Activated CD4-positive, alpha-beta T cell treated with anti-CD3 and anti-CD28 coated beads for 48 hours (primary cell): ENCODE results near the gene SKI.
"Not testable (repeated sequence)": the region's sequence is repeated elsewhere in the genome, so short reads cannot be mapped to it uniquely, and the experiment has no call there.

ENCODE experiments used
- DNase-seq: peaks from one replicate; pipeline ENCODE4 v3.0.0-alpha.2; 2020

The SKI gene

GRCh38 chr1:2231532-2232254 is 3.6 kb downstream of the SKI start:
- DNase-seq: peak; percentile 83

GRCh38 chr1:2232255-2232915 is 4.3 kb downstream of the SKI start:
- no peak for DNase-seq

GRCh38 chr1:2232916-2233438 is 4.9 kb downstream of the SKI start:
- DNase-seq: no peak

GRCh38 chr1:2233468-2233867 is 5.3 kb downstream of the SKI start:
- no peak for DNase-seq

GRCh38 chr1:2233997-2234761 is 6.1 kb downstream of the SKI start:
- DNase-seq: peak; percentile 67

GRCh38 chr1:2234762-2235113 is 6.6 kb downstream of the SKI start:
- DNase-seq: no peak

GRCh38 chr1:2235300-2235998 is 7.3 kb downstream of the SKI start:
- DNase-seq: no peak

- no peak for DNase-seq
Observed at GRCh38 chr1:2236695-2237677, 8.9 kb downstream of the SKI start.

- no peak for DNase-seq
Observed at GRCh38 chr1:2237773-2238172, 9.7 kb downstream of the SKI start.

- no peak for DNase-seq
Observed at GRCh38 chr1:2238361-2239012, 10.4 kb downstream of the SKI start.

- no peak for DNase-seq
Observed at GRCh38 chr1:2239013-2239370, 10.9 kb downstream of the SKI start.

- DNase-seq: no peak
Observed at GRCh38 chr1:2239384-2239985, 11.4 kb downstream of the SKI start.

GRCh38 chr1:2240270-2241156 is 12.4 kb downstream of the SKI start:
- peak; percentile 51 for DNase-seq

GRCh38 chr1:2241820-2242219 is 13.7 kb downstream of the SKI start:
- no peak for DNase-seq

- DNase-seq: no peak
Observed at GRCh38 chr1:2242814-2243725, 15.0 kb downstream of the SKI start.

GRCh38 chr1:2247045-2247394 is 18.9 kb downstream of the SKI start:
- DNase-seq: not testable (repeated sequence)

GRCh38 chr1:2247760-2248126 is 19.6 kb downstream of the SKI start:
- no peak for DNase-seq

- no peak for DNase-seq
Observed at GRCh38 chr1:2248127-2248826, 20.2 kb downstream of the SKI start.
